SK-N-SH (cell line): ENCODE measurements around the gene IL3. TPM values are rescaled to one million over a fixed set of nuclear protein-coding genes. Genes with fewer than 3 reads are reported as not detected.

ENCODE experiments used
- CTCF ChIA-PET: fragments of 300-600, 350-600 bp; formaldehyde crosslinking; extraction: SDS; loops from one replicate; lab custom pipeline; 2021; lab: Yijun Ruan, JAX
- POLR2A ChIA-PET: fragments of 350-600 bp; sonication (Branson Sonifier 250); formaldehyde crosslinking; extraction: SDS; loops from one replicate; lab custom pipeline; 2020; ENCODE audit warnings: antibody characterized with exemption, inconsistent platforms; lab: Yijun Ruan, JAX
- DNase-seq: peaks from one replicate; pipeline ENCODE4 v3.0.0; 2012
- H2AFZ ChIP-seq: fragments of 200-600 bp; sonication (generic); 2 replicates; pipeline ENCODE4 v1.8.1; 2016; ENCODE audit warnings: antibody characterized with exemption, mild to moderate bottlenecking, low read depth
- H3F3A ChIP-seq: fragments of 200-600 bp; sonication (generic); replicated peaks from 2 replicates; pipeline ENCODE3; 2016; ENCODE audit warnings: antibody characterized with exemption, mild to moderate bottlenecking; ENCODE audit not compliant: insufficient read depth
- H3K27ac ChIP-seq, 2 experiments: fragments of 200-500 bp in 1 of 2; fragments of 200-600 bp in 1 of 2; sonication (Bioruptor generic) in 1 of 2; sonication (generic), shearing (Covaris generic) in 1 of 2; 2 replicates each; pipeline versions ENCODE4 v1.5.1 to v1.6.1; 2014 to 2016; ENCODE audit warnings: low read depth in 2 of 2, inconsistent platforms in 1 of 2, low read length in 1 of 2, mild to moderate bottlenecking in 1 of 2, mixed read lengths in 1 of 2
- H3K27me3 ChIP-seq: fragments of 200-600 bp; sonication (generic), shearing (Covaris generic); 2 replicates; pipeline ENCODE4 v1.6.1; 2016; ENCODE audit warnings: mixed run types; ENCODE audit not compliant: insufficient read depth
- H3K36me3 ChIP-seq, 2 experiments: fragments of 200-500 bp in 1 of 2; fragments of 200-600 bp in 1 of 2; sonication (Bioruptor generic) in 1 of 2; sonication (generic) in 1 of 2; replicated peaks in 1 of 2; 2 replicates each; pipeline versions ENCODE3 to v1.5.1; 2014 to 2016; ENCODE audit warnings: low read length in 1 of 2, mild to moderate bottlenecking in 1 of 2; ENCODE audit not compliant: insufficient read depth in 2 of 2, control insufficient read depth in 1 of 2
- H3K4me1 ChIP-seq, 2 experiments: fragments of 200-500 bp in 1 of 2; fragments of 200-600 bp in 1 of 2; sonication (Bioruptor generic) in 1 of 2; sonication (generic), shearing (Covaris generic) in 1 of 2; 2 replicates each; pipeline versions ENCODE4 v1.5.1 to v1.6.1; 2014 to 2016; ENCODE audit warnings: low read depth in 1 of 2, low read length in 1 of 2, mixed run types in 1 of 2; ENCODE audit not compliant: insufficient read depth in 2 of 2, control insufficient read depth in 1 of 2
- H3K4me2 ChIP-seq: fragments of 200-600 bp; sonication (generic), shearing (Covaris generic); 2 replicates; pipeline ENCODE4 v1.6.1; 2017; ENCODE audit warnings: mixed run types
- H3K4me3 ChIP-seq, 2 experiments: fragments of 200-500 bp in 1 of 2; fragments of 200-600 bp in 1 of 2; sonication (Bioruptor generic) in 1 of 2; sonication (generic), shearing (Covaris generic) in 1 of 2; 2 replicates each; pipeline versions ENCODE4 v1.5.1 to v1.8.1; 2014 to 2016; ENCODE audit warnings: low read depth in 2 of 2, inconsistent platforms in 1 of 2, low read length in 1 of 2, mild to moderate bottlenecking in 1 of 2, mixed read lengths in 1 of 2, moderate library complexity in 1 of 2
- H3K79me2 ChIP-seq: fragments of 200-600 bp; sonication (generic); 2 replicates; pipeline ENCODE4 v1.8.1; 2017; ENCODE audit warnings: mild to moderate bottlenecking; ENCODE audit not compliant: insufficient read depth
- H3K9ac ChIP-seq: fragments of 200-600 bp; sonication (generic); 2 replicates; pipeline ENCODE4 v1.6.1; 2017; ENCODE audit warnings: mixed run types
- H3K9me2 ChIP-seq: fragments of 200-600 bp; sonication (generic); 2 replicates; pipeline ENCODE4 v1.6.1; 2017; ENCODE audit warnings: mixed run types
- H3K9me3 ChIP-seq: fragments of 200-600 bp; sonication (generic); 2 replicates; pipeline ENCODE4 v1.6.1; 2017; ENCODE audit warnings: mixed run types, mild to moderate bottlenecking, moderate library complexity
- H4K20me1 ChIP-seq: fragments of 200-600 bp; sonication (generic); 2 replicates; pipeline ENCODE4 v1.6.1; 2017; ENCODE audit warnings: mild to moderate bottlenecking, mixed run types; ENCODE audit not compliant: insufficient read depth
- CHD2 ChIP-seq: fragments of 150-350 bp; IDR thresholded peaks from 2 replicates; pipeline ENCODE4 v1.6.1; 2018; ENCODE audit warnings: low read length; ENCODE audit not compliant: partially characterized antibody
- EP300 ChIP-seq, 2 experiments: IDR thresholded peaks; 2 replicates each; pipeline versions ENCODE4 v1.4.0 to v1.6.1; 2012; ENCODE audit warnings: borderline replicate concordance in 1 of 2, low read depth in 1 of 2, low read length in 1 of 2
- EZH2phosphoT487 ChIP-seq: fragments of 200-600 bp; sonication (generic); IDR thresholded peaks from 2 replicates; pipeline ENCODE4 v1.6.1; 2017; ENCODE audit warnings: low read depth, mixed run types, mild to moderate bottlenecking, antibody characterized with exemption, moderate library complexity, borderline replicate concordance
- FOSL2 ChIP-seq: IDR thresholded peaks from 2 replicates; pipeline ENCODE4 v1.4.0; 2012; ENCODE audit warnings: low read depth, mild to moderate bottlenecking, moderate library complexity, borderline replicate concordance
- JUND ChIP-seq: IDR thresholded peaks from 2 replicates; pipeline ENCODE4 v1.4.0; 2012
- MEF2A ChIP-seq: IDR thresholded peaks from 2 replicates; pipeline ENCODE4 v1.4.0; 2012; ENCODE audit warnings: low read depth, borderline replicate concordance
- PBX3 ChIP-seq: IDR thresholded peaks from 2 replicates; pipeline ENCODE4; 2012
- RAD21 ChIP-seq: IDR thresholded peaks from 2 replicates; pipeline ENCODE4 v1.6.1; 2012; ENCODE audit warnings: mild to moderate bottlenecking, low read length
- RCOR1 ChIP-seq: fragments of 150-350 bp; IDR thresholded peaks from 2 replicates; pipeline ENCODE4 v1.6.1; 2017; ENCODE audit warnings: antibody characterized with exemption, low read length
- RFX5 ChIP-seq: IDR thresholded peaks from 2 replicates; pipeline ENCODE4 v1.6.1; 2012; ENCODE audit warnings: mild to moderate bottlenecking, improper control_type of control experiment, low read length
- SMC3 ChIP-seq: IDR thresholded peaks from 2 replicates; pipeline ENCODE4 v1.6.1; 2012; ENCODE audit warnings: low read depth, low read length, improper control_type of control experiment
- WGBS: methylation state at CpG from one replicate; pipeline ENCODE4 v1.1.6; 2017; ENCODE audit warnings: low lambda C conversion rate; 5-methylcytosine and 5-hydroxymethylcytosine counted together
- polyA plus RNA-seq, 3 experiments: library from polyadenylated mRNA; depleted of rRNA; stranded (reverse); fragments of >200 nt; gene quantifications; 2 replicates each; pipeline ENCODE4 v1.2.3, GENCODE V29; 2012

IL3 gene
- polyA plus RNA-seq, 1 of the 3 experiments (the other 2 are of a cell fraction), result not detected

- Histone ChIP-seq H3K9ac (no peak overlapping the region), H3F3A (no peaks in the 10 kb centered on the region)
- TF ChIP-seq RAD21 (no peak), FOSL2 (no peak), RFX5 (no peak), SMC3 (no peak), PBX3 (no peak), EP300 (IDR thresholded peaks at IDR 0.05; ENCODE audit: borderline replicate concordance in 1 of 2, low read depth in 1 of 2, low read length in 1 of 2) (no peak), RCOR1 (no peak), CHD2 (no peak), JUND (no peak)
- TF ChIP-seq, all 33 proteins: peak for 0
- DNase-seq, result no peak
- no peaks in the 10 kb centered on the region for H3K9me2 ChIP-seq
- no peak overlapping the region for H2AFZ ChIP-seq
- H3K27me3 ChIP-seq, result no peaks in the 10 kb centered on the region
- H3K4me2 ChIP-seq, result no peak overlapping the region
- H3K79me2 ChIP-seq, result no peaks in the 10 kb centered on the region
- no peaks in the 10 kb centered on the region for H3K36me3 ChIP-seq
- ChIA-PET CTCF (interaction anchor here (0.9 to 1.3 kb wide), 5 partner anchors 13 to 491 kb away, joined by 3 to 6 read pairs (median 3); no protein-coding TSS in a partner anchor), POLR2A (no interaction called here)
- peaks cover 0 to under 1% of the 10 kb centered on the region in 2 experiments; a peak in 3 of 4 replicates for H3K4me1 ChIP-seq
- WGBS, result 92% methylated on average over 2 of the region's 3 CpGs
- H3K27ac ChIP-seq, result no peak overlapping the region
- no peaks in the 10 kb centered on the region for H3K9me3 ChIP-seq
- no peak overlapping the region for H3K4me3 ChIP-seq
- H4K20me1 ChIP-seq, result no peaks in the 10 kb centered on the region
Observed at GRCh38 chr5:132080595-132080994, 20.1 kb downstream of the IL3 start.

GRCh38 chr5:132081458-132081857 is 21.0 kb downstream of the IL3 start:
- no peak for TF ChIP-seq EZH2phosphoT487
- TF ChIP-seq RAD21, result no peak
- no peak for TF ChIP-seq MEF2A
- no peak for DNase-seq
- Histone ChIP-seq H3K4me2 (no peak overlapping the region), H3K9me2 (no peaks in the 10 kb centered on the region), H3K9ac (no peak overlapping the region), H2AFZ (no peak overlapping the region), H3K79me2 (no peaks in the 10 kb centered on the region), H3K27ac (no peak overlapping the region), H3K4me3 (no peak overlapping the region), H3K36me3 (no peaks in the 10 kb centered on the region), H3F3A (peaks cover 5% of the 10 kb centered on the region), H3K27me3 (no peaks in the 10 kb centered on the region), H4K20me1 (no peaks in the 10 kb centered on the region), H3K9me3 (no peaks in the 10 kb centered on the region), H3K4me1 (peaks cover 8% of the 10 kb centered on the region in 2 experiments)
- 100% methylated on average over 3 of the region's 3 CpGs for WGBS
- ChIA-PET POLR2A (no interaction called here), CTCF (interaction anchor here (0.9 to 1.1 kb wide), 2 partner anchors 16 kb away, joined by 3 to 5 read pairs; no protein-coding TSS in a partner anchor)
